ENCODE data around the gene VPS26A.

VPS26A gene

DNA sequence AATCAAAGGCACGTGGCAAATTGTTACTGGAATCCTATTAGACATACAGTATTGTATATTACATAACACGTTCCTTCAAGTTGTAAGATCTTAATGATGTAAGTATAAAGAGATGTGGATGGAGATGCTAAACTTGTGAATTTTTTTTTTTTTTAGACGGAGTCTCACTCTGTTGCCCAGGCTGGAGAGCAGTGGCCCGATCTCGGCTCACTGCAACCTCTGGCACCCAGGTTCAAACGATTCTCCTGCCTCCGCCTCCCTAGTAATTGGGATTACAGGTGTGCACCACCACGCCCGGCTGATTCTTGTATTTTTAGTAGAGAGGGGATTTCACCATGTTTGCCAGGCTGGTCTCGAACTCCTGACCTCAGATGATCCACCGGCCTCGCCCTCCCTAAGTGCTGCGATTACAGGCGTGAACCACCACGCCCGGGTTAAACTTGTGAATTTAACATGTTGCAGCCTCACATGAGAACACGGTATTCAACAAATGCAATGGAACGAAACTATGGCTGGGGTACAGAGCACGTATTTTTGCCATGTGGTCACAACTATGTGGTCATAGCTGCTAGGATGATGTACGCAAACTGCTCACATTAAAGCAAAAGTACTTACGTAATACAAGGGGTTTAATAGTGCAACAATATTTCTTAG, 55.2 kb downstream of the VPS26A start:
- DNase-seq: peak; percentile 36

DNA sequence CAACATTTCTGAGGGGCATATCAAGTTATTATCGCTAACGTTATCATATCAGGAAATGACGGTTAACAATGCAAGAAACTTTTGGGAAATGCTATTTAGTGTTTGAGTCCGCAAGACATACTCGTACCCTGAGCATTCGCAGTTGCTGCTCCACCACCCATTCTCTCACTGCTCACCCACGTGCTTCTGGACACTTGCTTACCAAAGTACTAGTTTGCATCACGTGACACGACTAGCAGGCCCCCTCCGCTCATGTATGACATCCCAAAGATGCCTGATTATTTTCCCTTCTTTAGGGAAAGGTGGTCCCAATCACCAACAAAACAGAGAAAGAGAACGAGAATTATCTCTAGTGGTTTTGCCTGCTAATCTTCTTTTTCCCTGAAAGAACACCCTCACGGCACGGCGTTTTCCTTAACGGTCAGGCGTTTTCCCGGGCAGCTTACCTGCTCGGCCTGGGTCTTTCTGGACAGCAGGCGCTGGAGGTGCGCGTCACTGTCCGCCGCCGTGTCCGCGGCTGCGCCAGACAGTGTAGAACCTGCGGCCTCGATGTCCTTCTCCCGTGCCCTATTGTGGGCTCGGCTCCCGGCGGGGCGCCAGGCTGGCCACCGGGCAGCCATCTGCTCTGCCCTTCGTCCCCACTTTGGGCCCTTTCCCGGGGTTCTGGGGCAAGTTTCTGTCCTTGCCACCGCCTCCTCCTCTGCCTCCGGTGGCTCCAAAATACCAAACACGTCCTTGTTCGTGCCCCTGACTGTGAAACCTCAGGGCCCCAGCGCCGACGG, 56.0 kb downstream of the VPS26A start, which contains the start of gene SUPV3L1:
Gene SUPV3L1, plus strand, starts transcription at position 492 of the 782 bp plus-strand sequence. Its CDS starts 58 bp downstream, at position 550.
- DNase-seq: peak; percentile 86

DNA sequence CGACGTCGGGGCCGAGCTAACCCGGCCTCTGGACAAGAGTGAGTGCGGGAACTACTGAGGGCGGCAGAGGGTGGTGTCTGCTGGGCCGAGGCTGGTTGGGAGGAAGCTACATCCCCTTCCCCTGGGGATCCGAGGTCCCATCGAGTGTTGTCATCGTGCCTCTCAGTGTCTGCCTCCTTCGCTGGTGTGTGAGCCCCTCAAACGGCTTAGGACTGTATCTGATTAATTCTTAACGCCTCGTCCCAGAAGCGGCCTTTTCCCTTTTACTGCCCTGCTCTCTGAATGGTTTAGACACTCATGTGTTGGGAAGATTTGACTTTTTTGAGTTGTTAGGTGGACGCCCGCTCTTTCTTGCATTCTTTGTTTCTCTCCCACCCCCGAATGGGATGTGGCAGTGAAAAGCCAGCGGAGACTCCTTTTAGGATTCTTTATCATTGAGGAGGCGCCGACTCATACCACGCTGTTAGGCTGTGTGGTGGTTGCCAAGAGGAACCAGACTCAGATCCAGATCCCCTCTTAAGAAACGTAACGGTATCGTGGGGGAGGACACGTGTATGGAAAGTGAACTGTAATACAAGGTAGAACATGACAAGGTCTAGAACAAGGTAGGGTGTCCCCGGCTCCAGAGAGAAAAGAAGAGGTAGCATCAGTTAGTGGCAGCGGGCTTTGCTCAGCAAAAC, 56.7 kb downstream of the VPS26A start:
- DNase-seq: peak; percentile 36

DNA sequence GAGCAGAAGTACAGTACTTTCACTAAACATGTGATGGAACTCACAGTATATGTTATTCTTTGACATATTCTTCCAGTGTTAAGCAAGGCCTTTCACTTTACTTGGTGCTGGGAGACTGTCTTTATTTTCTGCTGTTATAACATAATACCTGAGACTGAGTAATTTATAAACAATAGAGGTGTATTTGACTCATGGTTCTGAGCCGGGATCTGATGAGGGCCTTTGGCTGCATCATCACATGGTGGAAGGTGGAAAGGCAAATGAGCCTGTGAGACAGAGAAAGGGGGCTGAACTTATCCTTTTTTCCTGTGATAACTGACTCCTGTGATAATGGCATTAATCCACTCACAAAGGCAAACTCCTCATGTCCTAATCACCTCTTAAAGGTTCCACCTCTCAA, 57.5 kb downstream of the VPS26A start:
- no peak for DNase-seq

DNA sequence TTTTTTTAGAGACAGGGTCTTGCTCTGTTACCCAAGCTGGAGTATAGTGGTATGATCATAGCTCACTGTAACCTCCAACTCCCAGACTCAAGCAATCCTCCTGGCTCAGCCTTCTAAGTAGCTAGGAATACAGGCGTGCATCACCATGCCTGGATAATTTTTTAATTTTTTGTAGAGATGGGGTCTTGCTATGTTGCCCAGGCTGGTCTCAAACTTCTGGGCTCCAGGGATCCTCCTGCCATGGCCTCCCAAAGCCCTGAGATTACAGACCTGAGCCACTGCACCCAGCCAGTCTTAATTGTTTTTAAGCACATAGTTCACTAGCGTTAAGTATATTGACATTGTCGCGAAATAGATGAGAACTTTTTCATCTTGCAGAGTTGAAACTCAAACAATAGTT, 58.0 kb downstream of the VPS26A start:
- DNase-seq: no peak

DNA sequence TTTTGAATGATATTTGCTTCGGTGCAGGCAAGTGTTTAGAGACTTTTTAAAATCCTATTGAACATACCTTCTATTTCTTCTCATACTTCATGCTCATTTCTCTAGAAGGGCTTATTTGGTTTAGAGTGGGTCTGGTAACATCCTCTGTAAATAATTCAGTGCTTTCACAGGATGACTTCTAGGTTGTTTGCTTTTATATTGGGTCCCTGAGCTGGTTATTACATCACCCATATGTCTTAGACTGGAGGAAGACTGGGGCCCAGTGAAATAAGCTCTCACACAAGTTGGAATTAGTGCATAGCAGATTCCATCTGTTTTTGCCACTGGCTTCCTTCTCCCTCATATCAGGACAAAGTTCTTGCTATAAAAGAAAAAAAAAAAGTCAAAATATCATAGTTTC, 62.5 kb downstream of the VPS26A start:
- no peak for DNase-seq

DNA sequence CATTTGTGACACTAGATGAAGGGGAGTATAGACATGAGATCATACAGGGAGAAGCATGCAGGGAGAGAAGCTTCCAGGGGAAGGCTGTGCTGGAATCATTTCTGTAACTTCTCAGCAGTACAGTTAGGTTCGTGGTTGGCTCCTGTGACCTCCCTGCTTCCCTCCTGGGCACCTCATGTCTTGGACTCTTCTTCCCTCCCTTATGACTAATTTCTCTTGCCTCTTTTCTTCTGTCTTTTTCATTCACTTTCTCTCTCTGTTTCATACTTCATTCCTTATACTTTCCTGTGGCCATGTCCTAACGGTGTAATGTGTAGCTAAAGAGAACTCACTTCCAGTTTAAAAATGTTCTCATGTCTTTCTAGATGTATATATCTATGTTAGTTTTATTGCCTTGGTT, 77.1 kb downstream of the VPS26A start:
- DNase-seq: no peak

DNA sequence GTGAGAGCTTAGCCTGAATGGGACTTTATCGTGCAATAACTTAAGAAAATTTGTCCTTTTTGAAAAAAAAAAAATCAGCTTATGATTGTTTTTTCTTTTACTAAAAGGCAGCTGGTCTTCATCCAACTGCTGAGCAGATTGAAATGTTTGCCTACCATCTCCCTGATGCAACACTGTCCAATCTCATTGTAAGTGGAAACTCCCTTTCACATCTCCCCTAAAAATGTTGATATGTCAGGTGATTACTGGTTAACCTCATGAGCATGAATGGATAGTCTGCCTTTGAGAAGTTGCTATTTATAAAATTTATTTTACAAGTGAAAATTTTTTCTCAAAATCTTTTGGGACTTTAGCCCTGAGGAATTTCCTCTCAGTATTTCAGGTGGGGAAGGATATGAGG, 78.4 kb downstream of the VPS26A start:
- no peak for DNase-seq

DNA sequence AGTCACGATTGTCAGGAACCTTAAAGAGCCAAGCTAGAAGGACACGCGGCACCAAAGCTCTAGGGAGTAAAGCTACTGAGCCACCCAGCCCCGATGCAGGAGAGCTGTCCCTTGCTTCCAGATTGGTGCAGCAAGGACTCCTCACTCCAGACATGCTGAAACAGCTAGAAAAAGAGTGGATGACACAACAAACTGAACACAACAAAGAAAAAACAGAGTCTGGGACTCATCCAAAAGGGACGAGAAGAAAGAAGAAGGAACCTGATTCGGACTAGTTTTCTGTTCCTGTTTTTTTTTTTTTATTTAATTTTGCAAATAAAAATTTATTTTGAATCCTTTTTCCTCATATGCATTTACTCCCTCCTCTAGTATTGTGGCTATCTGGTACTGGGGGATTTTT, 84.8 kb downstream of the VPS26A start:
- DNase-seq: no peak

DNA sequence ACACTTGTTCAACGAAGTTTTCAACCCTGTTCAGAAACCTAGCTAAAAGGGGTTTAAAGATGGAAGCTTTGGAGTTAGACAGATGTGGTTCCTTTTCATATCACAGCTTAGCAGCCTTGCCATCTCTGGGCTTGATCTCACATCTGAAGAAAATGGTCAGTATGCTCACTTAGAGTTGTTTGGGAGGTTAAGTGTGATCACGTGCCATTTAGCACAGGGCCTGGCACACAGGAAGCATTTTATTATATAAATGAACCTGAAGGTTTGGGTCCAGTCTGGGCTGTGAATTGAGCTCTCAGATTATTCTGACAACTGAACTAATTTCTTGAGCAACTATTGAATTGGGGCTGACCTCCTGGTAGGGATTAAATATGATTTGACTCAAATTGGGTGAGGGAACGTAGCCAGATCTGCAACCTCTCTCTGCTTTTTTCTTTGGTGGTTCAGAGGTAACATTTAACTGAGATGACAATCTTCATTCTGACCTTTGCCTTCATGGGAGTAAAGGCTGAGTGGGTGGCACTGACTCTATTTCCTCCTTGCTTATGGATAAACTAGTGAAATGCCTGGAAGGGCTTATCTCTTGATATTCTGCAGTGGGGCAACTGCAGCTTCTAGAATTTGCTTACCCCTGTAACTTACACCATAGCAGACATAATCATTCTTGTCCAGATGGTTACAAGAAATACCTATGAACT, 86.0 kb downstream of the VPS26A start:
- no peak for DNase-seq

DNA sequence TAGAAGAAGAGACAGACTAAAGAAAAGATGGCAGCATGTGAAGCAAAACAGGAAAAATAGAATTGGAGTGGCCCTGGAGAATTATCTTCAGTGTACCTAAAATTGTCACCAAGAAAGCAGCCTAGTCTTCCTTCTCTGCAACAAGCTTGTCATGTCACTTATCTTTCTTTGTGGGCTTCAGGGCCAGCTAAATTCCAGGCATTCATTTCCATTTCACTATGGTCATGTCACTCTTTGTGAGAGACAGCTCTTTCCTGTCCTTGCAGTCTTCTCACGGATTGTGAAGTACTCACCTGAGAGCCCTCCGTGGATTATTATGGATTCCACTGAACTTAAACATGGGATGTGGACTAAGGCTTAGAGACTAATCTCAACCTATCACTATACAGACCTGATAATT, 87.1 kb downstream of the VPS26A start:
- DNase-seq: no peak

DNA sequence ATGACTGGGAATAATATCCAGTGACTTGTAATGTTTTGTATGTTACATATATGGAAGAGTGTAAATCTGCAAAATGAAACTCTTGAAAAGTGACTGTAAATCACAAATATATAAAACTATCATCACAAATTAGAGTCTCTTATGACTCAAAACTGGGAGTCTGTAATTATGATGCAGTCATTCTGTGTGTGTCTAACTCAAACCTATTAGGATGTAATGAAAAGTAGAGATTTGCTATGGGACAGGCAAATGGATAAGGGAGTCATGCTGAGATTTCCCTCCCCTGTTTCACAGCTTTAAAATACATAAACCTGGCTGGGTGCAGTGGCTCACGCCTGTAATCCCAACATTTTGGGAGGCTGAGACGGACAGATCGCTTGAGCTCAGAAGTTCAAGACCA, 87.5 kb downstream of the VPS26A start:
- no peak for DNase-seq

DNA sequence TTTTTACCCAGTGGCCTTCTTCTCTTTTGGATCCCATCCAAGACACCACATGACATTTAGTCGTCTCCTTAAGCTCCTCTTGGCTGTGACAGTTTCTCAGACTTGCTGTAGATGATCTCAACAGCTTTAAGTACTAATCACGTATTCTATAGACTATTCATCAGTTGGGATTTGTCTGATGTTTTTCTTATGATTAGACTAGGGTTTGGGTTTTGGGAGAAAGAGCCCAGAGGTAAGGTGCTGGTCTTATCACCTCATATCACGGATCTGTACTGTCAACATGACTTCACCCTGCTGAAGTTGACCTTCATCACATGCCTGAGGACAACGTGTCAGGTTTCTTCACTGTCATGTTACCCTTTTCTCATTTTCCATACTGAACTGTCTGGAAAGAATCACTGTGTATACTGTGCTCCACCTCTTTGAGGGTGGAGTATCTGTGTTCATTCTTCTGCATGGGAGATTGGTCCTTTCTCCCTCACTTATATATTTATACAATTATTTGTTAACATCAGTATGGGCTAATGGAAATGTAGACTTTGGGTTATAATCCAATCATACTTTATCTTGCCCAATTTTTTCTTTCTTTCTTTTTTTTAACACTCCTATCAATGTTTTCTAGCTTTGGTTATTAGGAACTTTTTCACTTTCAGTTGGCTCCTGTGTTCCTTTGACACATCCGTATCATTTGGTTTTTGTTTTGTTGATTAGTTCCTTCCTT, 89.8 kb downstream of the VPS26A start:
- DNase-seq: no peak

DNA sequence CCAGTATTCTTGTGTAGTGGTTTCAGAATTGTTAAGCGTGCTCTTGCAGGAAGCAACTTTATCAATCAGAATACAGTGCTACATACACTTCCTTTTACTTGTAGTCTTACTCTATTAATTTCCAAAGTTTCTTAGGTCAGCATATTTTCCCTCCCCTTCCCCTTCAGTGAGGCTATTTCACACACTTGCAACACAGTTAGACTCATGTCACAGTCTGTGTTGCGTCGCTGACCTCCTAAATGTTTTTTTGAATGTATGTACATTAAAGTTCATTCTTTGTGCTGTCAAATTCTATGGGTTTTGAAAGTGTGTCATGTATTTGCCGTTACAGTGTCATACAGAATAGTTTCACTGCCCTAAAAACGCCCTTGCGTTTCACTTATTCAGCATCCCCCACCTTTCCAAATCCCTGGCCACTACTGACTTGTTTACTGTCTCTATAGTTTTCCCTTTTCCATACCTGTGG, 90.7 kb downstream of the VPS26A start:
- DNase-seq: no peak

DNA sequence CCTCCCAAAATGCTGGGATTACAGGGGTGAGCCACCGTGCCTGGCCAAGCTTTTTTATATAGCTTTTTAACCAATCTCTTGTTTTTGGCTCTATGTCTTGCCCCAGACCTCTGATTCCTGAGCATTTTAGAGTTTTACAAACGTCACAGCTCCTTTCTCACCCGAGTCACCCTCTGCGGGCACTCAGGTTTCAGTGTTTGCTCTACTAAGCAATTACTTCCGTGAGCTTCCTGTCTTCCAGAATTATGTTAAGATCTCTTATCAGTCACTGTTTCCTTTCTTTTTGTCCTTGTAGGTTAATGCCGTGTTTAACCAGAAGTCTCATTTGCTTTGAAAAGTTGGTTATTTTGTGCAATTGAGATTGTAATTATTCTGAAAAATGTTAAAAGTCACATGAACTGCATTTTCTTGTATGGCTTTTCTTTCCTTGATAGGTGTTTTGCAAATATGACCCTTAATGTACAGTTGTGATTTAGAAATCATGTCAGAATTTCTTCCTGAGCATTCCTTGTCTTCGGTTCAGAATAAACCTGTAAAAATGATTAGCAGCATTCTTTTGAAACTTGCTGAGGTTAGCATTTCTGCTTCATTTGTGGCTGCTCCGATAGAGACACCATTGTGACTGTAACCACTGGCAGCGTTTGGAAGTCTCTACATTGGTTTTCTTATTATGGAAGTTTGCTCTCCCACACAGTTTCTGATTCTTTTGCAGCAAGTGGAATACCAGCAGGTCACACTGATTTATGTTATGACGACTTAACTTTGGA, 91.6 kb downstream of the VPS26A start:
- no peak for DNase-seq

DNA sequence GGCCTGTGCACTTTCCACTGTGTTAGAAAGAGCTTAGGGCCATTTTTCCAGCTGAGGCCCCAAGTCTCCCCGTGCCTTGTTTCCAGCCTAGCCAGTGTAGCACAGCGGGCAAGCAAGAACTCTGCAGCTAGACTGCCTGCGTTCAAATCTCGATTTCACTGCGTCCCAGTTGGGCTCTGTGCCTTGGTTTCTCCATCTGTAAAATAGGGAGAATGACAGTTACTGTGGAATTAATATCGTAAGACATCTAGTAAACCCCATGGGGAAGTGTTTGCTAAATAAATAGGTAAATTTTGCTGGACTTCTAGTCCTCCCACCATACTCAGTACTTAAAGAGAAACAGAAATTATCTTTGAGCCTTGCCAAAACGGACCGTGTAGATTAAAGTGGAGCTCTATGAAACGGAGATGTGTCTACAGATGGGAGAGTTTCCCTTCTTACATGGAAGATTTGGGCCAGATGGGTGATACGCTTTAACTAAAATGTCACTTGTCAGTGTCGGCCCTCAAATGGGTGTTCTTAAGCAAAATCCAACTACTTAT, 92.7 kb downstream of the VPS26A start:
- no peak for DNase-seq

DNA sequence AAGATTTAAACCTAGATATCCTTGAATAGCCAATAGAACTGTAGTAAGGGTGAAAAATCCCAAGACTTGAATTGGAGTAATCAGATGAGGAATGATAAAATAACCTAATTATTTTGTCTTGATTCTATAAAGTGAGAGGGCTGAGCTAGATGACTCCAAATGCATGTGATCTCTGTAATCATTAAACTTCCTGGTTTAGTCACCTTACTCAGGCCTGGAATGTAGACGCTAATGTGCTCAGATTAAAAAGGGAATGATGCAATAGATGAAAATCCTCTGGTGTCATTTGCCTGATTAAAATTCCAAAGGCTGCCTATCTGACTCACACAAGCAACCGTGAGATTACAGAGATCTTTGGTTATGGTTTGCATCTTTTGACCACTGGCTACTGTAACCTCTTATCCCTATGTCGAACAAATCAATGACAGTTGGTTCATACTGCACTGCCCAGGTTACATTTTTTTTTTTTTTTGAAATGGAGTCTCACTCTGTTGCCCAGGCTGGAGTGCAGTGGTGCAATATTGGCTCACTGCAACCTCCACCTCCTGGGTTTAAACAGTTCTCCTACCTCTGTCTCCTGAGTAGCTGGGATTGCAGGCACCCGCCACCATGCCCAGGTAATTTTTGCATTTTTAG, 93.3 kb downstream of the VPS26A start:
- DNase-seq: no peak

DNA sequence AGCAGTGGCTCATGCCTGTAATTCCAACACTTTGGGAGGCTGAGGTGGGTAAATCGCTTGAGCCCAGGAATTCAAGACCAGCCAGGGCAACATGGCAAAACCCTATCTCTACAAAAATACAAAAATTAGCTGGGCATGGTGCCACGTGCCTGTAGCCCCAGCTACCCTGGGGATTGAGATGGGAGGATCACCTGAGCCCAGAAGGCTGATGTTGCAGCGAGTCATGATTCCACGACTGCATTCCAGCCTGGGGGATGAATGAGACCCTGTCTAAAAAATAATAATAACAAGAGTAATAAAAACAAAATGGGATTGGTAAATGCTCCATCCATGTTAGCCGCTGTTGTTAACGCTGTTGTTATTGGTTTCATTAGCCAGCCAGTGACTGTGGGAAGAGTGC, 94.9 kb downstream of the VPS26A start:
- no peak for DNase-seq

DNA sequence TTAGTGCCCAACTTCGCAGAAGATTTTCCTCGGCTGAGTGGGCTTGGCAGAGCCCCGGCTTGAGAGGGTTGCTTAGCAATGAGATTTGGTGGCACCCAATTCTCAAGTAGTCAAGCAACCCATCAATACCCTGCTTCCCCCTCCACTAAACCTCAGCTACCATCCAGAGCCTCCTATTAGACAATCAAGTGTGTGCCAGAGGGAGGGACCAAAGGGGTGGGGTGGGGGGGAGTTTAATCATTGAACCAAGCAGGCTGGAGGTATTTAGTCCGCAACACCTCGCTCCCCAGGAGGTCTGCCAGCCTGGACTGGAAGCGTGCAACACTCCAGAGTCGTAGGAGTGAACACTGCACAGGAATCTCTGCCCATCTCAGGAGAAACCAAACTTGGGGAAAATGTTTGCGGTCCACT, 96.1 kb downstream of the VPS26A start, which contains the start of gene HKDC1:
Gene HKDC1, plus strand, starts transcription at position 292 of the 411 bp plus-strand sequence. Its CDS starts 104 bp downstream, at position 396.
- DNase-seq: no peak

DNA sequence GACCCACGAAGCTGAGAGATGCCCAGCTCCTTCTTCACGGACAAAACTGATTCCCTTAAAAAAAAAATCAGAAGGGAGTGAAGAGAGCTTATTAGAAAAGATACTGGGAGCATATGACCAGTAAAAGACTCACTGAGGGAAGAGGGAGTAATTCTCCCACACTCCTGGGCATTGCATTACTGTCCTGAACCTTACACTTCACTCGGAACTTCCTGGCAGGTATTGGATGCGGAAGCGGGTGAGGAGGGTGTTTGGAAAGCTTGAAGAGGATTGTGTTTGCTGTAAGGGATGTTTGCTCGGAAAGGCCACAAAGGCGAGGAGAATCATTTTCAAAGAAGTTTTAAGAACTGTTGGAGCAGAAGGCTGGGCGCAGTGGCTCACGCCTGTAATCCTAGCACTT, 96.5 kb downstream of the VPS26A start:
- no peak for DNase-seq
